Measurements from ENCODE around the gene RAB3B. TPM values are rescaled to one million over a fixed set of nuclear protein-coding genes. Genes with fewer than 3 reads are reported as not detected.

RAB3B gene, protein sequence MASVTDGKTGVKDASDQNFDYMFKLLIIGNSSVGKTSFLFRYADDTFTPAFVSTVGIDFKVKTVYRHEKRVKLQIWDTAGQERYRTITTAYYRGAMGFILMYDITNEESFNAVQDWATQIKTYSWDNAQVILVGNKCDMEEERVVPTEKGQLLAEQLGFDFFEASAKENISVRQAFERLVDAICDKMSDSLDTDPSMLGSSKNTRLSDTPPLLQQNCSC
- total RNA-seq = 2.4 TPM in 2 replicates
- long read RNA-seq, full-length matches to known transcripts = 2 of 4 reads
- long read RNA-seq, partial matches to known transcripts = 0 of 4 reads
- long read RNA-seq, other reads (novel, unspliced or antisense) = 2 of 4 reads

GRCh38 chr1:51990478-51990965, at the start of gene RAB3B:
TSS of gene RAB3B (minus strand) at chr1:51990700. CDS start at chr1:51977117, 13,583 bp downstream.
- Mint-ChIP-seq H3K9me3 (no peaks in the 10 kb centered on the region), H3K27me3 (ENCODE audit: low read depth) (peaks cover 62% of the 10 kb centered on the region), H3K27ac (ENCODE audit: unreplicated experiment) (no peak within 1 kb of the TSS), H3K4me3 (peak within 1 kb of the TSS; percentile 78), H3K36me3 (ENCODE audit: low read depth) (no peaks in the 10 kb centered on the region), H3K4me1 (peaks cover 8% of the 10 kb centered on the region)
- DNase-seq (ENCODE audit: low read depth, low spot score) = peak; percentile 69
- no peak for TF ChIP-seq CTCF (conservative IDR thresholded peaks at IDR 0.05)

GRCh38 chr1:52037909-52038308, 47.4 kb upstream of the RAB3B start:
- no peak for DNase-seq (ENCODE audit: low read depth, low spot score)
- Mint-ChIP-seq H3K4me3 (no peak overlapping the region), H3K4me1 (peaks cover 9% of the 10 kb centered on the region), H3K36me3 (ENCODE audit: low read depth) (no peaks in the 10 kb centered on the region), H3K27me3 (ENCODE audit: low read depth) (no peaks in the 10 kb centered on the region), H3K9me3 (no peaks in the 10 kb centered on the region), H3K27ac (ENCODE audit: unreplicated experiment) (no peak overlapping the region)
- no peak for TF ChIP-seq CTCF (conservative IDR thresholded peaks at IDR 0.05)

- no peaks in the 10 kb centered on the region for H3K36me3 Mint-ChIP-seq (ENCODE audit: low read depth)
- H3K4me1 Mint-ChIP-seq = peaks cover 13% of the 10 kb centered on the region
- no peak for DNase-seq (ENCODE audit: low read depth, low spot score)
- no peak for TF ChIP-seq CTCF (conservative IDR thresholded peaks at IDR 0.05)
- no peak overlapping the region for H3K27ac Mint-ChIP-seq (ENCODE audit: unreplicated experiment)
- H3K9me3 Mint-ChIP-seq = no peaks in the 10 kb centered on the region
- no peak overlapping the region for H3K4me3 Mint-ChIP-seq
- H3K27me3 Mint-ChIP-seq (ENCODE audit: low read depth) = no peaks in the 10 kb centered on the region
These were observed 46.9 kb upstream of the RAB3B start for GRCh38 chr1:52037402-52037814.

DNA sequence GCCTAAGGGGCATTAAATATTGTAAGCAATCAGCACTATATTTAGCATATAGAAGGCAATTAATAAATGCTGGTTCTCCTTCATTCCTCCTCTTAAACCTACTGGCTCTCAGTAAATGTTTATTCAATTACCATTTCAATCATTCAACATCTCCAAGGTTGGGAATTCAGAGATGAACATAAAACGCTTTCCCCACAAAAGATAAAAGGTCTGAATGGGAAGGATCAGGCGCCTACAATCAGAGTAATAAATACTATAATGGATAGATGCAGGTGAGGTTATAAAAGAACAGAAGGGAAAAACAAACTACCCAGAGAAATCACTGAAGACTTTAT, 43.5 kb upstream of the RAB3B start:
- H3K36me3 Mint-ChIP-seq (ENCODE audit: low read depth) = peaks cover 3% of the 10 kb centered on the region
- no peaks in the 10 kb centered on the region for H3K9me3 Mint-ChIP-seq
- TF ChIP-seq CTCF (conservative IDR thresholded peaks at IDR 0.05) = no peak
- peak overlapping the region; percentile 92 for H3K4me3 Mint-ChIP-seq
- no peaks in the 10 kb centered on the region for H3K27me3 Mint-ChIP-seq (ENCODE audit: low read depth)
- peaks cover 35% of the 10 kb centered on the region for H3K4me1 Mint-ChIP-seq
- H3K27ac Mint-ChIP-seq (ENCODE audit: unreplicated experiment) = peak overlapping the region; percentile 94
- DNase-seq (ENCODE audit: low read depth, low spot score) = no peak

- Mint-ChIP-seq H3K36me3 (ENCODE audit: low read depth) (peaks cover 3% of the 10 kb centered on the region), H3K27me3 (ENCODE audit: low read depth) (no peaks in the 10 kb centered on the region), H3K9me3 (no peaks in the 10 kb centered on the region), H3K4me1 (peaks cover 35% of the 10 kb centered on the region), H3K27ac (ENCODE audit: unreplicated experiment) (peak within 1 kb of the TSS; percentile 94), H3K4me3 (peak within 1 kb of the TSS; percentile 92)
- no peak for TF ChIP-seq CTCF (conservative IDR thresholded peaks at IDR 0.05)
- peak; percentile 65 for DNase-seq (ENCODE audit: low read depth, low spot score)
These were observed 42.9 kb upstream of the RAB3B start, which contains the start of gene KTI12 for GRCh38 chr1:52033190-52034049. TSS of gene KTI12 (minus strand) at chr1:52033810. CDS start at chr1:52033761, 49 bp downstream.
